HG02642 (cell line): ENCODE measurements around the gene PSMA4.
"Not testable (repeated sequence)": the region's sequence is repeated elsewhere in the genome, so short reads cannot be mapped to it uniquely, and the experiment has no call there.

Source experiments
- ATAC-seq: cut with Tn5 transposase; IDR thresholded peaks from one replicate; pipeline ENCODE4 v1.9.1; 2021; ENCODE audit warnings: mild to moderate bottlenecking; ENCODE audit not compliant: unreplicated experiment, poor library complexity

The PSMA4 gene

DNA sequence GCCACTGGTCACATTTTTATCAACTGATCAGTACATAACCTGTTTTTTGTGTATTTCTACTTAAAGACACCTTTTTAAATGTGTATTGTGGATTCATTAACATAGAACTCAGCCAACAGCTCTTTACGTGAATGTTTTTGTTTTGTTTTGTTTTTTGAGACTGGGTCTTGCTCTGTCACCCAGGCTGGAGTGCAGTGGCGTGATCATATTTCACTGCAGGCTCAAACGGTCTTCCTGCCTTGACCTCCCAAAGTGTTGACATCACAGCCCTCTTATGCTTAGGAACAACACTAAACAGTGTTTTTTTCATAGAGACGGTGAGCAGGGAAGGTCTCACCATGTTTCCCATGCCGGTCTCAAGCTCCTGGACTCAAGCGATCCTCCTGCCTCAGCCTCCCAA, 9.9 kb downstream of the PSMA4 start:
- no peak for ATAC-seq

DNA sequence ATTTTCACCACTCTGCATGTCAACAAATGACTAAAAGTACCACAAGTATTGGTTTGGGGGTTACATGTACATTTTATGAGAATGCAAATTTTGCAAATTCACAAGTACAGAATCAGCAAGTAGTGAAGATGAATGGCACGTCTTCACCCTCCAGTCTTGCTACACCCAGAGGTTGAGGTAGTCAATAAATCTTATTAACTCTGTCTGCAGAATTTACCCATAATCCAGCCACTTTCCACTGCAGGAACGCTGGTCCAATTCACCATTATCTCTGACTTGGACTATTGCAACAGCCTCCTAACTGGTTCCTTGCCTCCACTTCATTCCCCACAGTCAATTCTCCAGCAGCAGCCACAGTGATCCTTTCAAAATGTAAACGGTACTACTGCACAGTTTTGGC, 10.6 kb downstream of the PSMA4 start:
- ATAC-seq: no peak

DNA sequence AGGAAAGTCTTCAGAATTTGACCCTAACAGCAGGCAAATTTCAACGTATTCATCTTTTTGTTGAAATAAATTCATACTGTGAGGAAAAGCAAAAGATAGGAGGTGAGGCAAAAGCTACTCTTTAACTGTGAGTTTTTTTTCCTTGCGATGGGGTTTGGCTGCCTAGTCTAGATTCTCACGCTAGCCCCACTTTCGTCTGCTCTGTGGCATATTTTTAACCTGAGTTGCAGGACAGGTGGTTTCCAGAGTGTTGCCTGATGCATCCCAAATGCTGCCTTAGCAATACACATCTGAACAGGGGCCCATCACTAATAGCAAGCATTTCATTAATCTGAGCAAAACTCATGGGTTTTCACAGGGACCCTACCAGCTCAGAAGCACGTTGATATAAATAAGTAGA, 11.7 kb downstream of the PSMA4 start:
- ATAC-seq: no peak

DNA sequence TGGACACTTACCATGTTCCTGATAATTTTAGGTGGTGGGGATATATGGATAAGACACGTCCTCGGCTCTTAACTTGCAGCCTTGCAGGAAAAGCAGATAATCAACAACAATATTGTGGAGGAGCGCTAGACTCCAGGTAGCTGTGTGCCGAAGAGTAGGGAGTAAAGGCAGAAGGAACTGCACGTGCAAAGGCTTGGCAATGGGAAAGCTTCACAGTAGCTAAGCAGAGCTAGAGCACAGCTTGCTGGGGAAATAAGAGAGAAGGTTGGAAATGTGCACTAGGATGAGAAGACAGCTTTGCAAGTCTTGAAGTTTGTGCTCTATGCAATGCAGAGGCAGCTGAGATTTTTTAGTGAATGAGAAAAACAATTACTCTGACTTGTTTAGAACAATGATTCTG, 12.4 kb downstream of the PSMA4 start:
- no peak for ATAC-seq

DNA sequence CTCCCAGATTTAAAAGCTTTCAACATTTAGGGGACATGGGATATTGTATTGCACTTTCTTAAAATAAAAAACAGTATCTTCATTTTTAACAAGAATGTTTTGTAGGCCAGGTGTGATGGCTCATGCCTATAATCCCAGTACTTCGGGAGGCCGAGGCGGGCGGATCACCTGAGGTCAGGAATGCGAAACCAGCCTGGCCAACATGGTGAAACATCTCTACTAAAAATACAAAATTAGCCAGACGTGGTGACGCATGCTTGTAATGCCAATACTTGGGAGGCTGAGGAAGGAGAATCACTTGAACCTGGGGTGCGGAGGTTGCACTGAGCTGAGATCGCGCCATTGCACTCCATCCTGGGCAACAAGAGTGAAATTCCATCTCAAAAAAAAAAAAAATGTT, 20.0 kb downstream of the PSMA4 start:
- ATAC-seq: not testable (repeated sequence)

- ATAC-seq: no peak
These were observed 21.2 kb downstream of the PSMA4 start for GRCh38 chr15:78561490-78561889.

DNA sequence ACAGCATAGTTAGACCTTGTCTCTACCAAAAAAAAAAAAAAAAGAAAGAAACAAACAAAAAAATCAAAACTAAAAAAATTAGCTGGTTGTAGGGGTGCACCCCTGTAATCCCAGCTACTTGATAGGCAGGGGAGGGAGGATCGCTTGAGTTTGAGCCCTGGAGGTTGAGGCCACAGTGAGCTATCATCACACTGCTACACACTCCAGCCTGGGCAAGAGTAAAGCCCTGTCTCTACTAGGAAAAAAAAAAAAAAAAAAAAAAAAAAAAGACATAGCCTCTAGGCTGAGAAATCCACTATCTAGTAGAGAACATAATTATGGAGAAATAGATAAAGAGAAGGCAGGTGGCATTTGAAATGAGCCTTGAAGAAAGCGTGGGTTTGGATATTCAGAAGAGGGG, 22.8 kb downstream of the PSMA4 start:
- ATAC-seq: no peak

DNA sequence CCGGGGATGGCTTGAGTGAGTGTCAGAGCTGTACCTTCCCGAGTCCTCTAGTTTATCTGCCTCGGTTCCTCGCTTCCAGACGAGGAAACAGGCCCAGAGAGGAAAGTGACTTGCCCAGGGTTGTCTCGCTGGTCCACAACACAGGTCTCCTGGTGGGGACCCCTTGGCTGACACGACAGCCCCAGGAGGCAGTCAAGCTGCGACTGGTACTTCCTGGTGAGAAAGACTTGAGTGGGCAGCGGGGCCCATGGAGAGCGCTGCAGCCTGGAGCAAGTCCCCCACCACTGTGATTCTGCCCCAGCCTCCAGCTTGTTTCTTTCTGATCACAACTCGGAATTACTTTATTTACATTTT, 24.5 kb downstream of the PSMA4 start:
- ATAC-seq: peak; percentile 10

DNA sequence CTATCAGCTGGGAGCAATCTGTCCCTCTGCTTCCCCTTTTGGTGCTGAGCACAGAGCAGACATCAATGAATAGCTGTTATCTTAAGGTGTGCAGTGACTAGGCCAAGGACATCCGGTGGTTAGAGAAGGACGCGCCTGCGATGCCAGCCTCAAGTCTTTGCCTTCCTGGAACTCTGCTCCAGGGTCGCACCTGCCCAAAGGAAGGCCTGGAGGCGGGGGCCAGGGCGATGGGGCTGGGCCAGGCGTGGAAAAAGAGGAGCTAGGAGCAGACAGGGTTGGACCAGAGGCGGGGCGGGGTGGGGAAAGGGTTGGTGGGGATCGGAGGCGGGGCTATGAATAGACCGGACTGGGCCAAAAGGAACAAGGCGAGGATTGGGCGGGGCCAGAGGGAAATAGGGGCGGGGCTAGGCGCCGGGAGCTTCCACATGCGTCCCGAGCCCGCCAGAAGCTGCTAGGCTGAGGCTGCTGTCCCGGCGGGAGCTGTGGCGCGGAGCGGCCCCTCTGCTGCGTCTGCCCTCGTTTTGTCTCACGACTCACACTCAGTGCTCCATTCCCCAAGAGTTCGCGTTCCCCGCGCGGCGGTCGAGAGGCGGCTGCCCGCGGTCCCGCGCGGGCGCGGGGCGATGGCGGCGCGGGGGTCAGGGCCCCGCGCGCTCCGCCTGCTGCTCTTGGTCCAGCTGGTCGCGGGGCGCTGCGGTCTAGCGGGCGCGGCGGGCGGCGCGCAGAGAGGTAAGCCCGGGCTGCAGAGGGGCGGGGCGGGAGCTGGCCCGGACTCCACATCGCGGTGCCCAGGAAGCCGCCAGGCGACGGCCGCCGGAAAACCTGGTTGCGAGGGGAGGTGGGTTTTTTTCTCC, 25.1 kb downstream of the PSMA4 start, which contains the start of gene CHRNA5:
CHRNA5 (plus strand) TSS at position 424 of the 854 bp plus-strand sequence; CDS start at position 624, 200 bp downstream.
- ATAC-seq: peak; percentile 87

DNA sequence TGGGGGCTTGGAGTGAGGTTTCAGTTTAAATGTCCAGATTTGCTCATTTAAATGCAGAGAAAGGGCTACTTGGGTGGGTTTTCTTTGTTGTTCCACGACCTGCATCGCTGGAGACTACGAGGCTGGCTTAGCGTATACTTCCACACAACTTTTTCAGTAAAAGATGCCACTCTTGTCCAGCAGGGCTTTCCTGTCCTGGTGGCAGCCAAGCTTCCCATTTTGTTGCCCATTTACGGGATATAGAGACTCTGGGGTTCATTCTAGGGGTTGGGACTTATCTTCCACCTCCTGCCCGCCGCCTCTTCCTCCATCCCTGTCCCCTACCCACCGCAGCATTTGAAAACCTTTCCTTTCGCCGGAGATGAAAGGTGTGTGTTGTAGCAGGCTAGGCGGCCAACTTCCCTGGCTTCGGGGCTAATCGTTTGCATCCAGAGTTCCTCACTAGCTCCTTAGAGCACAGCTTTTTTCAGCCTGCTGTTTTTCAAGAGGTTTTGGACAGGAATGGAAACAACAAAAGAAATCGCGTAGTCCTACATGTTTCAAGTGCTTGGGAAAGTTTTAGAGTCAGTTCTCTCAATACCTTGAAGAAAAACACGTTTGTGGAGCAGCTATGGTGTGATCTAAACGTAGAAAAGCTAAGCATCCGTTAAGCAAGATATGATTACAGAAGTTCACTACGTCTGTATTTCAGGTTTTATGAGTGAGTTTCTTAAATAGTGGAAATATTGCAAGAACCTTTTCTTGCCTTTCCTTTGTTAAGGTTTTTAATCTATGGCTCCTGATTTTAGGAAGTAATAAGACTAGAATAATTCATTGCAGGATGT, 25.9 kb downstream of the PSMA4 start:
- ATAC-seq: peak; percentile 12

- ATAC-seq: no peak
These were observed 27.3 kb downstream of the PSMA4 start for GRCh38 chr15:78567531-78567930.

DNA sequence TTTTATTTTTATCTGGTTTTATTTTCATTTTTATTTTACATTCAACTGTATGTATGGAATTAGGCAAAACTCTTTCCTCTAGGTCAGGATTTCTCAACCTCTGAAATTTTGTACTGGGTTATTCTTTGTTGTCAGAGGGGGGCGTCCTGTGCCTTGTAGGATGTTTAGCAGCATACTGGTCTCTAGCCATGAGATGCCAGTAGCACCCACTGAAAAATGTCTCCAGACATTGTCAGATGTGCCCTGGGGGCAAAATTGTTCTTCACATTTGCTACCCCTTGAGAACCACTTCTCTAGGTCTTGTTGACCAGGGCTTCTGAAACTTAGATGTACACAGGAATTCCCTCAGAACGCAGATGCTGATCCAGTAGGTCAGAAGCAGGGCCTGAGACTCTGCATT, 30.5 kb downstream of the PSMA4 start:
- ATAC-seq: no peak

DNA sequence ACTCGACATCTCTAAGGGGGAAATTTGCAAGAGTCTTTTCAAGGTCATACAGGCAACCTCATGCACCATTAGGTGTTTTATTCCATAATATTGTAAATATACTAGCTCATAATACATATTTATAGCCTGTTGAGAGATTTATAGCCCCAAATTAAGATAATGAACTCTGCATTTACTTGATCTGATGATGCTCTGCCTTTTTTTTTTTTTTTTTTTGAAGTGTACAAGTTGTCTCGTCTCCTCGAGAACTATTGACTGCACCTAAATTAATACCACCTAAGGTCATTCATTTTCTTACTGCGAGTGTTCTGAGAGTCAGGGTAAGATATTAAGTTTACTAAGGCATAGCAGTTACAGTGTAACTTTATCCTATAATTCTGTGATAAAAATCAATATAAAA, 31.1 kb downstream of the PSMA4 start:
- no peak for ATAC-seq

- ATAC-seq: no peak
These were observed 33.2 kb downstream of the PSMA4 start for GRCh38 chr15:78573416-78573815.

GRCh38 chr15:78574944-78575343, 34.7 kb downstream of the PSMA4 start:
- ATAC-seq: no peak

- ATAC-seq: no peak
These were observed 57.3 kb downstream of the PSMA4 start for GRCh38 chr15:78597583-78597982.

DNA sequence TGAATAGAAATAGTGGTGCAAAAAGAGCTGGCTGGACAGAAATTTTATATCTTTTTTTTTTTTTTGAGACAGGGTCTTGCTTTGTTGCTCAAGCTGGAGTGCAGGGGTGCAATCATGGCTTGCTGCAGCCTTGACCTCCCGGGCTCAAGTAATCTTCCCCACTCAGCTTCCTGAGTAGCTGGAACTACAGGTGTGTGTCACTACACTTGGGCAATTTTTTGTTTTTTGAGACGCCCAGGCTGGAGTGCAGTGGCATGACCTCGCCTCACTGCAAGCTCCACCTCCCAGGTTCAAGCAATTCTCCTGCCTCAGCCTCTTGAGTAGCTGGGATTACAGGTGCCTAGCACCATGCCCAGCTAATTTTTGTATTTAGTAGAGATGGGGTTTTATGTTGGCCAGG, 58.1 kb downstream of the PSMA4 start:
- no peak for ATAC-seq

DNA sequence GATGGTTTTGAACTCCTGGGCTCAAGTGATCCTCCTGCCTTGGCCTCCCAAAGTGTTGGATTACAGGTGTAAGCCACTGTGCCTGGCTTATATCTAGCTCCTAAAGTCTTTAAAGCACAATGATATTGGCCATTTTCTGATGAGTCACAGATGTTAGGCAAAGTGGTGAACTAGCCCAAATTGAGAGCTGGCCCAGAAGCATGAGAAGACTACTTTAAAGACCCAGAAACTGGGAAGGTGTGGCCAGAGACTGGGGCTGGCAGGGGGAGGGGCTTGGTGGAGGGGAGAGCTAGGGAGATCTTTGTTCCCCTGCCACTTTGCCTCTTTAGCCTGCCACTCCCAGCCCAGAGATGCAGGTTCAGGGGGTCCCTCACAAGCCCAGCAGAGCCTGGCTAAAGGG, 58.9 kb downstream of the PSMA4 start:
- ATAC-seq: no peak
